ENCODE measurements around the gene NOXA1.

DNA sequence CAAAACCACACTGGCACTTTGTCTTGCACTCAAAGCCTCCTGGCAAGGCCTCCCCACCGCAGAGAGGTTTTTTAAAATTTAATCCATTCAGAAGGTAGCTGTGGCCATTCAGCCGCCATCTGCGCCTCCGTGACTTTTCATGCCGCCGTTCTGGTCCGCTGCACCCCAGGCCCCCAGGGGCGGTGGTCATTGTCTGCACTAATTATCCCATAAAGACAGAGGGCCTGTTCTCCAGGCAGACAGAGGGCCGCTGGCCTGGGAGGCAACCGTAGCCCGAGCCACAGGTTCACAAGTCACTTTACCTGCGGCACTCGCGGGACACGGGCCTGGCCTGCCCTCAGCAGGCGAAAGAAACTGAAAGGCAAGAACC lies 49.6 kb upstream of the NOXA1 start:
- TF ChIP-seq ZNF274 (IDR thresholded peaks at IDR 0.05; ENCODE audit: low read depth, low read length) (no peak), SUZ12 (IDR thresholded peaks at IDR 0.05; ENCODE audit: extremely low read depth, insufficient read depth, insufficient read length) (no peak), YY1 (IDR thresholded peaks at IDR 0.05; ENCODE audit: insufficient read depth, insufficient read length) (no peak)

All from NT2/D1 (cell line).